Parathyroid adenoma (tissue), 2 donors: Measurements from ENCODE around the gene P2RX2.

Experiments
- H2AFZ ChIP-seq: fragments of 300-600 bp; sonication (generic); one replicate; pipeline ENCODE4 v1.7.0; 2017; ENCODE audit warnings: antibody characterized with exemption, mild to moderate bottlenecking
- H3K27ac ChIP-seq: fragments of 300-600 bp; sonication (generic); one replicate; pipeline ENCODE4 v1.7.0; 2017
- H3K27me3 ChIP-seq: fragments of 300-600 bp; sonication (generic); one replicate; pipeline ENCODE4 v1.7.0; 2017; ENCODE audit warnings: low read length; ENCODE audit not compliant: control insufficient read depth, insufficient read depth
- H3K36me3 ChIP-seq: fragments of 300-600 bp; sonication (generic); one replicate; pipeline ENCODE4 v1.7.0; 2017; ENCODE audit warnings: low read length; ENCODE audit not compliant: control insufficient read depth, insufficient read depth
- H3K4me1 ChIP-seq: fragments of 300-600 bp; sonication (generic); one replicate; pipeline ENCODE4 v1.7.0; 2017; ENCODE audit warnings: control low read depth
- H3K4me2 ChIP-seq: fragments of 300-600 bp; sonication (generic); one replicate; pipeline ENCODE4 v1.7.0; 2017; ENCODE audit warnings: low read length
- H3K4me3 ChIP-seq: fragments of 300-600 bp; sonication (generic); one replicate; pipeline ENCODE4 v1.7.0; 2017; ENCODE audit warnings: low read depth, low read length
- H3K79me2 ChIP-seq: fragments of 300-600 bp; sonication (generic); one replicate; pipeline ENCODE4 v1.7.0; 2017; ENCODE audit warnings: control low read depth
- H3K9ac ChIP-seq: fragments of 300-600 bp; sonication (generic); one replicate; pipeline ENCODE4 v1.7.0; 2017; ENCODE audit warnings: mild to moderate bottlenecking
- H3K9me3 ChIP-seq: fragments of 300-600 bp; sonication (generic); one replicate; pipeline ENCODE4 v1.7.0; 2017; ENCODE audit warnings: low read length; ENCODE audit not compliant: control insufficient read depth
- CTCF ChIP-seq: fragments of 300-600 bp; sonication (generic); IDR thresholded peaks from one replicate; pipeline ENCODE4 v1.7.0; 2017; ENCODE audit warnings: antibody characterized with exemption, mild to moderate bottlenecking
- donor health status: primary hyperparathyroidism.

P2RX2 gene

GRCh38 chr12:132659146-132659545 is 40.6 kb downstream of the P2RX2 start:
- H3K36me3 ChIP-seq, result no peaks in the 10 kb centered on the region
- H3K79me2 ChIP-seq, result no peaks in the 10 kb centered on the region
- no peaks in the 10 kb centered on the region for H3K27me3 ChIP-seq
- no peak overlapping the region for H3K9ac ChIP-seq
- TF ChIP-seq CTCF, result no peak
- H2AFZ ChIP-seq, result no peak overlapping the region
- H3K9me3 ChIP-seq, result no peaks in the 10 kb centered on the region
- H3K4me3 ChIP-seq, result no peak overlapping the region
- H3K4me1 ChIP-seq, result peaks cover 5% of the 10 kb centered on the region
- H3K4me2 ChIP-seq, result no peak overlapping the region
- no peak overlapping the region for H3K27ac ChIP-seq

- H3K79me2 ChIP-seq, result no peaks in the 10 kb centered on the region
- H3K4me3 ChIP-seq, result no peak overlapping the region
- H3K9me3 ChIP-seq, result no peaks in the 10 kb centered on the region
- TF ChIP-seq CTCF, result no peak
- peaks cover 5% of the 10 kb centered on the region for H3K4me1 ChIP-seq
- no peaks in the 10 kb centered on the region for H3K27me3 ChIP-seq
- no peak overlapping the region for H2AFZ ChIP-seq
- H3K27ac ChIP-seq, result no peak overlapping the region
- H3K9ac ChIP-seq, result no peak overlapping the region
- H3K36me3 ChIP-seq, result no peaks in the 10 kb centered on the region
- H3K4me2 ChIP-seq, result no peak overlapping the region
Measured at GRCh38 chr12:132660052-132660451, 41.5 kb downstream of the P2RX2 start.

DNA sequence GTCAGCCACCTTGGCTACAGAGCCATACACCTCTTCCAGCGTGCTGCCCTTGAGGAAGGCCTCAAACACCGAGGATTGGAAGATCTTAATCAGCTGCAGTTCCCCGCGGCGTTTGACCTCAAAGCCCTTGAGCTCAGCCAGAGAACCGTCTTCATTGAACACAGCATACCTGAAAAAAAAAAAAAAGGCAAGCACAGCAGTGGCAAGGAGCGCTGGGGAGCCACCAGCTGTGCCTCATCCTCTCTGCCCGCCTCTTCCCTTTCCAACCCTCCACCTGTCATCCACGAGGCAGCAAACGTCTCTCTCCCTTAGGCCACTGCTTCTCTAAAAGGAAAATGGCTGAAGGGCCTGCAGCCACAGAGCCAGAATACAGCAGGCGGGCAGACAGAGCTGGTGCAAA is 42.4 kb downstream of the P2RX2 start:
- Histone ChIP-seq H3K36me3 (no peaks in the 10 kb centered on the region), H3K9ac (no peak overlapping the region), H3K27ac (peak overlapping the region; percentile 50), H3K79me2 (no peaks in the 10 kb centered on the region), H3K4me1 (peaks cover 5% of the 10 kb centered on the region), H3K27me3 (no peaks in the 10 kb centered on the region), H3K4me3 (no peak overlapping the region), H3K4me2 (peak overlapping the region; percentile 28), H3K9me3 (no peaks in the 10 kb centered on the region), H2AFZ (peak overlapping the region; percentile 60)
- no peak for TF ChIP-seq CTCF

DNA sequence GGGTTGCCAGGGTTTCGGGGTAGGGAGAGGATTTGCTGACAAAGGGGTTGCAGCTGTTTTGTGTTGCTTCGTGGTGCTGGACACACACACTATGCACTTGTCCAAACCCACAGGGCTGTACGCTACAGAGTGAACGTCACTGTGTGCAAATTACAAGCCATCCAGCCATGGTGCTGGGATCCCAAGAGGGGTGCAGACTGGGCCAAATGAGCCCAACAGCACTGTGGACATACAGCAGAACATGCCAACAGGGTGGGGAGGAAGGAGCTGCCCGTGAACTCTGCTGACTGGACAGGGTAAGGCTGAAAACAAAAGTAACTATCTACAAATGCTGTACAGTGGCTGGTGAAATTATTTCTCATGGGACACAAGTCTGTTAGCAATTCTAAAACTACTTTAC is 43.4 kb downstream of the P2RX2 start:
- TF ChIP-seq CTCF, result no peak
- H3K4me3 ChIP-seq, result no peak overlapping the region
- H3K27me3 ChIP-seq, result no peaks in the 10 kb centered on the region
- H2AFZ ChIP-seq, result no peak overlapping the region
- H3K4me2 ChIP-seq, result no peak overlapping the region
- no peak overlapping the region for H3K27ac ChIP-seq
- H3K9me3 ChIP-seq, result no peaks in the 10 kb centered on the region
- H3K36me3 ChIP-seq, result no peaks in the 10 kb centered on the region
- peaks cover 5% of the 10 kb centered on the region for H3K4me1 ChIP-seq
- no peak overlapping the region for H3K9ac ChIP-seq
- no peaks in the 10 kb centered on the region for H3K79me2 ChIP-seq

- Histone ChIP-seq H3K36me3 (no peaks in the 10 kb centered on the region), H3K4me1 (peaks cover 5% of the 10 kb centered on the region)
- TF ChIP-seq CTCF, result no peak
Measured at GRCh38 chr12:132662901-132663755, 44.6 kb downstream of the P2RX2 start.

More at GRCh38 chr12:132662901-132663755, 44.6 kb downstream of the P2RX2 start:
- no peak overlapping the region for H3K27ac ChIP-seq
- no peaks in the 10 kb centered on the region for H3K27me3 ChIP-seq
- no peak overlapping the region for H3K4me3 ChIP-seq
- no peak overlapping the region for H3K9ac ChIP-seq
- no peaks in the 10 kb centered on the region for H3K9me3 ChIP-seq
- H3K79me2 ChIP-seq, result no peaks in the 10 kb centered on the region
- H2AFZ ChIP-seq, result no peak overlapping the region
- H3K4me2 ChIP-seq, result no peak overlapping the region
